ENCODE results near the gene CCDC40.

Gene CCDC40

GRCh38 chr17:80025796-80026195, 10.6 kb upstream of the CCDC40 start:
- DNase-seq (ENCODE audit: low spot score), result no peak
- TF ChIP-seq CTCF (IDR thresholded peaks at IDR 0.05; ENCODE audit: extremely low read depth, missing control alignments), result no peak

- TF ChIP-seq CTCF (IDR thresholded peaks at IDR 0.05; ENCODE audit: extremely low read depth, missing control alignments), result no peak
- no peak for DNase-seq (ENCODE audit: low spot score)
Measured at GRCh38 chr17:80026359-80027042, 9.9 kb upstream of the CCDC40 start.

- TF ChIP-seq CTCF (IDR thresholded peaks at IDR 0.05; ENCODE audit: extremely low read depth, missing control alignments), result no peak
- no peak for DNase-seq (ENCODE audit: low spot score)
Measured at GRCh38 chr17:80027043-80027435, 9.4 kb upstream of the CCDC40 start.

GRCh38 chr17:80028030-80028429, 8.4 kb upstream of the CCDC40 start:
- no peak for DNase-seq (ENCODE audit: low spot score)
- TF ChIP-seq CTCF (IDR thresholded peaks at IDR 0.05; ENCODE audit: extremely low read depth, missing control alignments), result no peak

- no peak for DNase-seq (ENCODE audit: low spot score)
- no peak for TF ChIP-seq CTCF (IDR thresholded peaks at IDR 0.05; ENCODE audit: extremely low read depth, missing control alignments)
Measured at GRCh38 chr17:80029258-80029974, 7.0 kb upstream of the CCDC40 start.

GRCh38 chr17:80030730-80031410, 5.6 kb upstream of the CCDC40 start:
- no peak for TF ChIP-seq CTCF (IDR thresholded peaks at IDR 0.05; ENCODE audit: extremely low read depth, missing control alignments)
- no peak for DNase-seq (ENCODE audit: low spot score)

Data from GM20000 (cell line).